HUDEP-2 (cell line): ENCODE data around the gene MUC6.

Experiments
- DNase-seq, 76 experiments: peaks; one replicate each; lab custom pipeline; 2025; ENCODE audit not compliant: unreplicated experiment in 76 of 76; lab: John Stamatoyannopoulos, UW

The MUC6 gene

DNA sequence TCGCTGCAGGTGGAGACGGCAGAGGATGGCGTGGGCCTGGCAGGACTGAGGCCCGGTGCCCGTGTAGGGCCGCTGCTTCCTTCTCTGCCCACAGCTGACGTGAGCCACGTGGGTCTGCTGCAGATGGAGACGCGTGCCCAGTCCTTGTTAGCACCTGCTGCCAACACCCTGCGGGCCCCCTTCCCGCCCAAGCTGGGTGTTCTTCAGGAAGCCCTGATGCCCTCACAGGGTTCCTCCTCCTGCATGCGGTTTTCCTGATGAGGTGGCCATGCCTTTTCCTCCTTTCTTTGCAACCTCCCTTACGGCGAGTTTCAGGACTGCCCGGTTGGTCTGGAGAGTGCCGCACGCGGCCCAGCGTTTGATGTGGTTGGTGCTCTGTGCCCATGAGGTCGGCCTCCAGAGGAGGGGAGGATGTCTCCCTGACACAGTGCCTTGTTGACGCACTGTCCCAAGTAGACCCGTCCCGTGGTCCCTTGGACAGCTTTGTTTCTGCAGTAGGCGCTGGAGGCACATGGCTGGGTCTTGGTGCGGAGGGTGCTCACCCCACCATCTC, 66.1 kb downstream of the MUC6 start:
- DNase-seq = no peak

DNA sequence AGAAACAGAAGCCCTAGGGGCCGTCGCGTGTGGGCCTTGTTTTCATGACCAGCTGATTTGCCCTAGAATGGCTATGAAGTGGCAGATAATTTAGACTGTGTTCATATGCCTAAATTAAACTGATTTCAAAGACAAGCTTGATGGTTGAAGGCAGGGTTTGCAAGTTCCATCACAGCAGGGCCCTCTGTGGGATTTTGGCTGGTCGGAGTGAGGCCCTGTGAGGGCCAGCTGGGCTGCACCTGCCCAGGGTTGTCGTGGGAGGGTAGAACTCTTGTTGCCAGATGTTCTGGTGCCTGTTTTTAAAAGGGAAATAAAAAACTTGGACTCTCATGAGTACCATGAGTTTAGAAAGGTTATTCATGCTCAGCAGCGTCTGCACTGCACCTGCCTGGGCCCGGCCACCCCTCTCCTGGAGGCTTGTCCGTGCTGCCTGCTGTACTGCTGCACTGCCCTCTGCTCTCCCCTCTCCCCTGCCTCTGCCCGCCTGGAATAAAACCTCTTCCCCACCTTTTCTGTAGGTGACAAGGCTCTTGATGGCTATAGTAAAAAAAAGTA, 66.8 kb downstream of the MUC6 start:
- no peak for DNase-seq

DNA sequence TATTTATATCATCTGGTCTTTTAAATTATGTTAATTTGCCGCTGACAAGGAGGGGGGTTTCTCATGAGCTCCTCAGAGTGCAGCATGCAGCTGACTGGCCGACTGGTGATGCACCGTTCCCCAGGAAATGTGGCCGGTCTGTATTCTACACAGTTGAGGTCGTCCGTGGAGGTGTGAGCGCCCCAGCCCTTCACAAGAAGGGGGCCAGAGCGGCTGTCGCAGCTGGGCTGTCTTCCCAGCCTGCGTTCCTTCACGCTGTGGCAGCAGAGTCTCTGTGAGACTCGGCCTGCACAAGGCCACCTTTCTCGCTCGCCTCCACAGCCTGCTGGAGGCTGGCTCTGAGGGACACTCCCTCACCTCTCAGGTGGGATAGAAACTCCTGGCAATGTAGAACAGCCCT, 67.7 kb downstream of the MUC6 start:
- DNase-seq = no peak

DNA sequence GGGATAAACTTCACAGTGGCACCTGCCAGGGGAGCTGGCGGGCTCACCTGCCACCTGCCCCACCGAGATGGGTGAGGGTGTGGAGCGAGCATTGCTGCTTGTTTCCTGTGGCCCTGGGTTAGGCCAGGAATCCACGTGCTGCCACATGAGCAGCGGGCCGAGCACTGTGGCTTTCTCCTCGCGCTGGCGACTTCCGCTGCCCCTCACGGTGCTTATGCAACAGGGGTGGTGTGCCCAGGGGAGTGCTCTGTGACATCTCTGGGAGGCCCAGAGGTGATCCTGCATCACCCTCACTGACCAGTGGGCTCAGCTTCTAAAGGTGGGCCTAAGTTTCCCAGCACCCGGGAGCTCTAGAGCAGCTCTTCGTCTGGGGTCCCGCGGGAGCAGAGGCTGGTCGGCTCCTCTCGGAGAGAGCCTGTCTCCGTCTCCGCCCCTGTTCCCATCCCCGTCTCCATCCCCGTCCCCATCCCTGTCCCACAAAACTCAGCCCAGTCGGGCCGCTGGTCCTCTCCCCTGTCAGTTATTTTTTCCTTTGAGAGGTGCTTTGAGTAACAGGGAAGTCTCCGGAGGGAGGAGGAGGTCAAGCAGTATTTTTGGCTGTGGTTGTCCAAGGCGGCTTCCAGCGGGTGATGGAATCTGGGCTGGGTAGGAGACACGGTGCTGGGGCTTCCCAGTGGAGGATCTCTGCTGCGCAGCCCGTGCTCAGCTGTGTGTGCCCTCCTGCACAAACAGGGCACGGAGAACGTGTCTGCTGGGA, 68.3 kb downstream of the MUC6 start:
- DNase-seq = no peak

GRCh38 chr11:965206-965775, 71.2 kb downstream of the MUC6 start:
- no peak for DNase-seq

GRCh38 chr11:963852-964251, 72.7 kb downstream of the MUC6 start:
- DNase-seq = no peak
